Neural progenitor cell (in vitro differentiated cells): ENCODE results near the gene TMEM205.

Experiments used
- CTCF ChIP-seq: fragments of 200-600 bp; sonication (generic); IDR thresholded peaks from 2 replicates; pipeline ENCODE4 v1.5.1; 2017; ENCODE audit warnings: antibody characterized with exemption, mild to moderate bottlenecking
- EZH2 ChIP-seq: fragments of 200-600 bp; sonication (generic); IDR thresholded peaks from 2 replicates; pipeline ENCODE4 v1.6.1; 2017; ENCODE audit warnings: antibody characterized with exemption, mild to moderate bottlenecking, moderate library complexity

DNA sequence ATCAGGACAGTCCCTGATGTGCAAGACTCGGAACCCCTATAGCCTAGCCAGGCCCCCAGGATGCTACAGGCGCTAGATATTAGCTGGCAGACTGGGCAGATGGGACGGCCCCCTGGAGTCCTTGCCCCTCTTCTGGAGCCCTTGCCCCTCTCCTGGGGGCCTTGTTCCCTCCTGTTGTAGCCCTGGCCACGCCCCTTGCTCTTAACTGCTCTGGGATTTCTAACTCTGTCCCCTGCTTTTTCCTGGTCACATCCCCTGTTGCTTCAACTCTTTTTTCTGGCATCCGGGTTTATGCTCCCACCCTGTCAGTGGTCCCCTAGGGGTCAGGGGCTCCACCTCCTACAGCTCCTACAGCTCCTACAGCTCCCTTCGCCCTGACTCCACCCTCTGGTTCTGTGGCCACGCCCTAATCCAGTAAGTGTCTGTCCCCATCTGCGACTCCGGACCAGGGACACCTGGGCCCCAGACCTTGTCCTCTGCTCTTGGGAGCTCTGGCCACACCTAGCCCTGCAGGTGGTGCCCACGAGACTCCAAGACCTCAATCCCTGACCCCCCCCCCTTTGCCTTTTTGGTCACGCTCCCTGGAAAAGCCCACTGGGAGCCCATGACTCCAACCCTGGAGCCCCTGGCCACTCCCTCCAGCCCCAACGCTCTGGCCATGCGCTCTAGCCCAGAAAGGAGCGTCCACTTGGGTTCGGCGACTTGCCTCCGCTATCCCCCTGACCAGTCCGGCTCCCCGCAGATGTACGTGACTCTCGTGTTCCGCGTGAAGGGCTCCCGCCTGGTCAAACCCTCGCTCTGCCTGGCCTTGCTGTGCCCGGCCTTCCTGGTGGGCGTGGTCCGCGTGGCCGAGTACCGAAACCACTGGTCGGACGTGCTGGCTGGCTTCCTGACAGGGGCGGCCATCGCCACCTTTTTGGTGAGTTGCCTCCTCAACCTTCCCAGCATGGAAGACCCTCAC lies 16.0 kb upstream of the TMEM205 start:
- TF ChIP-seq CTCF: no peak
- TF ChIP-seq EZH2: no peak
